H1 (cell line): ENCODE data around the gene NAGLU. TPM values are rescaled to one million over a fixed set of nuclear protein-coding genes. Genes with fewer than 3 reads are reported as not detected.

Source experiments
- ATF2 ChIP-seq: IDR thresholded peaks from 2 replicates; pipeline ENCODE4 v1.6.1; 2012; ENCODE audit warnings: low read length, inconsistent platforms
- BRCA1 ChIP-seq: IDR thresholded peaks from 2 replicates; pipeline ENCODE4 v1.6.1; 2012; ENCODE audit warnings: low read depth, low read length, improper control_type of control experiment
- CEBPB ChIP-seq: IDR thresholded peaks from 2 replicates; pipeline ENCODE4 v1.6.1; 2012; ENCODE audit warnings: low read depth, low read length
- CTCF ChIP-seq, 3 experiments: IDR thresholded peaks; 1 replicate in 2 of 3; 2 replicates in 1 of 3; pipeline versions ENCODE4 v1.5.1 to v1.6.1; 2011; ENCODE audit warnings: low read length in 3 of 3, mild to moderate bottlenecking in 3 of 3, inconsistent platforms in 2 of 3, low read depth in 1 of 3, moderate library complexity in 1 of 3; ENCODE audit not compliant: insufficient read depth in 1 of 3; ENCODE audit errors: control extremely low read depth in 1 of 3
- RXRA ChIP-seq: IDR thresholded peaks from 2 replicates; pipeline ENCODE4 v1.6.1; 2011; ENCODE audit warnings: low read depth, mild to moderate bottlenecking, low read length, moderate library complexity; ENCODE audit not compliant: insufficient read depth
- YY1 ChIP-seq: IDR thresholded peaks from 2 replicates; pipeline ENCODE4 v1.6.1; 2011; ENCODE audit warnings: low read depth, mild to moderate bottlenecking, low read length
- polyA plus RNA-seq, 7 experiments: library from polyadenylated mRNA; depleted of rRNA in 3 of 7; stranded (reverse) in 5 of 7; unstranded in 2 of 7; fragments of >200 nt in 5 of 7; fragments of 200-250 nt in 2 of 7; gene quantifications; 1 replicate in 5 of 7; 2 replicates in 1 of 7; 4 replicates in 1 of 7; pipeline versions ENCODE4 v1.2.1 to v1.2.3, GENCODE V29; 2011 to 2013; ENCODE audit warnings: missing spikeins in 2 of 7, mixed read lengths in 2 of 7
- total RNA-seq: library from RNA; stranded (reverse); fragmentation: NEBNext Ultra II Directional; extraction: Animal tissue kit (Norgen Biotek cat#: 25700); gene quantifications from 2 replicates; pipeline ENCODE4 v1.2.1, GENCODE V29; 2021

The NAGLU gene
- total and polyA plus RNA-seq, 2 of the 8 experiments (the other 6 are each of a cell fraction or from before 2014, with no cell fraction given): 21.3 to 21.6 TPM

GRCh38 chr17:42527932-42528331 is 8.1 kb upstream of the NAGLU start (continued):
- no peak for TF ChIP-seq ATF2
- no peak for TF ChIP-seq CEBPB
- no peak for TF ChIP-seq BRCA1
- TF ChIP-seq YY1: no peak
- TF ChIP-seq CTCF (IDR thresholded peaks at IDR 0.05; ENCODE audit: control extremely low read depth in 1 of 3, insufficient read depth in 1 of 3, low read depth in 1 of 3, low read length in 3 of 3): no peak
- no peak for TF ChIP-seq RXRA
- TF ChIP-seq, all 59 proteins: peak for 0
